ENCODE data around the gene OST4. TPM values are rescaled to one million over a fixed set of nuclear protein-coding genes. Genes with fewer than 3 reads are reported as not detected.

OST4 gene
- total RNA-seq, 2 donors from 2014 or later, result 147 to 272 TPM

GRCh38 chr2:27040282-27040681 lies 31.2 kb downstream of the OST4 start:
- no peak for TF ChIP-seq CTCF (IDR thresholded peaks at IDR 0.05)
- Histone ChIP-seq H3K9me3 (no peaks in the 10 kb centered on the region), H3K4me3 (no peak overlapping the region), H3K27me3 (replicated peaks; ENCODE audit: insufficient read depth) (no peaks in the 10 kb centered on the region), H3K36me3 (peaks cover 62% of the 10 kb centered on the region), H3K4me1 (ENCODE audit: control insufficient read depth in 1 of 2, low read depth in 2 of 2) (peaks cover 0 to 15% of the 10 kb centered on the region in 2 donors), H3K27ac (no peak overlapping the region)
- DNase-seq (ENCODE audit: low spot score) (no peak), ATAC-seq (ENCODE audit: insufficient number of reproducible peaks, low FRiP score, low read depth) (no peak)

- ATAC-seq (ENCODE audit: insufficient number of reproducible peaks, low FRiP score, low read depth) (no peak), DNase-seq (ENCODE audit: low spot score) (no peak)
- H3K36me3 ChIP-seq, result peaks cover 66% of the 10 kb centered on the region
- no peak overlapping the region for H3K4me3 ChIP-seq
- TF ChIP-seq CTCF (IDR thresholded peaks at IDR 0.05), result no peak
- H3K27ac ChIP-seq, result no peak overlapping the region
- no peaks in the 10 kb centered on the region for H3K9me3 ChIP-seq
- no peaks in the 10 kb centered on the region for H3K27me3 ChIP-seq (replicated peaks; ENCODE audit: insufficient read depth)
- H3K4me1 ChIP-seq (ENCODE audit: control insufficient read depth in 1 of 2, low read depth in 2 of 2), result peaks cover 4 to 19% of the 10 kb centered on the region in 2 donors
These were observed 31.6 kb downstream of the OST4 start for GRCh38 chr2:27039871-27040270.

GRCh38 chr2:27039426-27039825 lies 32.0 kb downstream of the OST4 start:
- Histone ChIP-seq H3K4me1 (ENCODE audit: control insufficient read depth in 1 of 2, low read depth in 2 of 2) (peaks cover 6 to 24% of the 10 kb centered on the region in 2 donors), H3K27ac (no peak overlapping the region), H3K4me3 (no peak overlapping the region), H3K36me3 (peaks cover 66% of the 10 kb centered on the region), H3K27me3 (replicated peaks; ENCODE audit: insufficient read depth) (no peaks in the 10 kb centered on the region), H3K9me3 (no peaks in the 10 kb centered on the region)
- TF ChIP-seq CTCF (IDR thresholded peaks at IDR 0.05), result no peak
- ATAC-seq (ENCODE audit: insufficient number of reproducible peaks, low FRiP score, low read depth), result no peak
- DNase-seq (ENCODE audit: low spot score), result no peak

GRCh38 chr2:27038631-27039339 lies 32.7 kb downstream of the OST4 start:
- H3K27ac ChIP-seq, result no peak overlapping the region
- H3K4me3 ChIP-seq, result no peak overlapping the region
- ATAC-seq (ENCODE audit: insufficient number of reproducible peaks, low FRiP score, low read depth) (no peak), DNase-seq (ENCODE audit: low spot score) (no peak)
- H3K27me3 ChIP-seq (replicated peaks; ENCODE audit: insufficient read depth), result no peaks in the 10 kb centered on the region
- TF ChIP-seq CTCF (IDR thresholded peaks at IDR 0.05), result no peak
- no peaks in the 10 kb centered on the region for H3K9me3 ChIP-seq
- peaks cover 12 to 30% of the 10 kb centered on the region in 2 donors for H3K4me1 ChIP-seq (ENCODE audit: control insufficient read depth in 1 of 2, low read depth in 2 of 2)
- H3K36me3 ChIP-seq, result peaks cover 66% of the 10 kb centered on the region

- ATAC-seq (ENCODE audit: insufficient number of reproducible peaks, low FRiP score, low read depth) (no peak), DNase-seq (ENCODE audit: low spot score) (no peak)
- Histone ChIP-seq H3K36me3 (peaks cover 66% of the 10 kb centered on the region), H3K9me3 (no peaks in the 10 kb centered on the region), H3K4me3 (no peak overlapping the region), H3K27ac (no peak overlapping the region), H3K4me1 (ENCODE audit: control insufficient read depth in 1 of 2, low read depth in 2 of 2) (peaks cover 14 to 34% of the 10 kb centered on the region in 2 donors), H3K27me3 (replicated peaks; ENCODE audit: insufficient read depth) (no peaks in the 10 kb centered on the region)
- no peak for TF ChIP-seq CTCF (IDR thresholded peaks at IDR 0.05)
These were observed 33.4 kb downstream of the OST4 start for GRCh38 chr2:27038012-27038411.

Measured in thoracic aorta (tissue), 2 donors.